ENCODE measurements around the gene TMEM233. TPM values are rescaled to one million over a fixed set of nuclear protein-coding genes. Genes with fewer than 3 reads are reported as not detected.

Gene TMEM233
- polyA plus RNA-seq, 1 of the 3 experiments (the other 2 are of a cell fraction): 2.6 TPM

GRCh38 chr12:119624966-119625365 lies 31.4 kb downstream of the TMEM233 start (continued):
- TF ChIP-seq, protein P1, sequence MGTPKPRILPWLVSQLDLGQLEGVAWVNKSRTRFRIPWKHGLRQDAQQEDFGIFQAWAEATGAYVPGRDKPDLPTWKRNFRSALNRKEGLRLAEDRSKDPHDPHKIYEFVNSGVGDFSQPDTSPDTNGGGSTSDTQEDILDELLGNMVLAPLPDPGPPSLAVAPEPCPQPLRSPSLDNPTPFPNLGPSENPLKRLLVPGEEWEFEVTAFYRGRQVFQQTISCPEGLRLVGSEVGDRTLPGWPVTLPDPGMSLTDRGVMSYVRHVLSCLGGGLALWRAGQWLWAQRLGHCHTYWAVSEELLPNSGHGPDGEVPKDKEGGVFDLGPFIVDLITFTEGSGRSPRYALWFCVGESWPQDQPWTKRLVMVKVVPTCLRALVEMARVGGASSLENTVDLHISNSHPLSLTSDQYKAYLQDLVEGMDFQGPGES (IDR thresholded peaks at IDR 0.05; ENCODE audit: low read depth, low read length): no peak
- no peak for TF ChIP-seq CTCF (IDR thresholded peaks at IDR 0.05)

DNA sequence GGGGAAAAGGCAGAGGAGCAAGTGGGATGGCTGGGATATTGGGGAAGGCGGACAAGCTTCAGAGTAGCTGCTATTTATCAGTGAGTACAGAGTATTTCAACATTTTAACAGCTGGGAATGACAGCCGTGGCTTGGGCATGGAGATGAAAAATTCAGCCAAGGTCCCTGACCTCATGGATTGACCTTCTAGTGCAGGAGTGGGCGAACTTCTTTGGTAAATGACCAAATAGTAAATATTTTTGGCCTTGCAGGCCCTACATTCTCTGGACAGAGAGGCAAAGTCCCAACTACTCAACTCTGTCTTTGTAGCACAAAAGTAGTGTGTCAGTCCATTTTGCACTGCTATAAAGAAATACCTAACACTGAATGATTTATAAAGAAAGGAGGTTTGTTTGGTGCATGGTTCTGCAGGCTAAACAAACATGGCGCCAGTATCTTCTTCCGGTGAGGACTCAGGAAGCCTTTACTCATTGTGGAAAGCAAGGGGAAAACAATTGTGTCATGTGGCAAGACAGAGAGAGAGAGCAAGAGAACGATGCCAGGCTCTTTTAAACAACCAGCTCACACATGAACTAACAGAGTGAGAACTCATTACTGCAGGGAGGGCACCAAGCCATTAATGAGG lies 33.6 kb downstream of the TMEM233 start:
- Histone ChIP-seq H3K79me2 (ENCODE audit: insufficient read depth) (no peaks in the 10 kb centered on the region), H3K4me2 (no peak overlapping the region), H3K9me3 (no peaks in the 10 kb centered on the region), H3K4me3 (ENCODE audit: low read depth in 2 of 2, low read length in 1 of 2) (no peak overlapping the region), H2AFZ (ENCODE audit: low read depth) (no peak overlapping the region), H3K4me1 (ENCODE audit: control insufficient read depth in 1 of 2, insufficient read depth in 2 of 2, low read depth in 1 of 2, low read length in 1 of 2) (peaks cover 0 to 25% of the 10 kb centered on the region in 2 experiments; a peak in 1 of 4 replicates), H4K20me1 (ENCODE audit: insufficient read depth) (no peaks in the 10 kb centered on the region), H3K27me3 (ENCODE audit: insufficient read depth) (no peaks in the 10 kb centered on the region), H3F3A (replicated peaks; ENCODE audit: insufficient read depth) (no peaks in the 10 kb centered on the region), H3K9ac (no peak overlapping the region), H3K27ac (ENCODE audit: low read depth in 2 of 2, low read length in 1 of 2) (no peak overlapping the region), H3K36me3 (replicated peaks in 1 of 2; ENCODE audit: control insufficient read depth in 1 of 2, insufficient read depth in 2 of 2, low read length in 1 of 2) (no peaks in the 10 kb centered on the region), H3K9me2 (no peaks in the 10 kb centered on the region)
- TF ChIP-seq POLR2AphosphoS5 (IDR thresholded peaks at IDR 0.05; ENCODE audit: low read depth, low read length) (no peak), PBX3 (IDR thresholded peaks at IDR 0.05) (no peak), FOXJ3 (CRISPR knock-in tag; IDR thresholded peaks at IDR 0.05) (no peak), EP300 (IDR thresholded peaks at IDR 0.05; ENCODE audit: borderline replicate concordance in 1 of 2, low read depth in 1 of 2, low read length in 1 of 2) (no peak), SIN3A (IDR thresholded peaks at IDR 0.05; ENCODE audit: borderline replicate concordance, low read depth, low read length) (no peak), MAX (IDR thresholded peaks at IDR 0.05; ENCODE audit: low read depth) (no peak), MXI1 (IDR thresholded peaks at IDR 0.05; ENCODE audit: low read depth, low read length) (no peak), YY1 (IDR thresholded peaks at IDR 0.05; ENCODE audit: low read depth) (no peak), RFX5 (IDR thresholded peaks at IDR 0.05; ENCODE audit: low read length) (no peak)
- TF ChIP-seq, protein P2, sequence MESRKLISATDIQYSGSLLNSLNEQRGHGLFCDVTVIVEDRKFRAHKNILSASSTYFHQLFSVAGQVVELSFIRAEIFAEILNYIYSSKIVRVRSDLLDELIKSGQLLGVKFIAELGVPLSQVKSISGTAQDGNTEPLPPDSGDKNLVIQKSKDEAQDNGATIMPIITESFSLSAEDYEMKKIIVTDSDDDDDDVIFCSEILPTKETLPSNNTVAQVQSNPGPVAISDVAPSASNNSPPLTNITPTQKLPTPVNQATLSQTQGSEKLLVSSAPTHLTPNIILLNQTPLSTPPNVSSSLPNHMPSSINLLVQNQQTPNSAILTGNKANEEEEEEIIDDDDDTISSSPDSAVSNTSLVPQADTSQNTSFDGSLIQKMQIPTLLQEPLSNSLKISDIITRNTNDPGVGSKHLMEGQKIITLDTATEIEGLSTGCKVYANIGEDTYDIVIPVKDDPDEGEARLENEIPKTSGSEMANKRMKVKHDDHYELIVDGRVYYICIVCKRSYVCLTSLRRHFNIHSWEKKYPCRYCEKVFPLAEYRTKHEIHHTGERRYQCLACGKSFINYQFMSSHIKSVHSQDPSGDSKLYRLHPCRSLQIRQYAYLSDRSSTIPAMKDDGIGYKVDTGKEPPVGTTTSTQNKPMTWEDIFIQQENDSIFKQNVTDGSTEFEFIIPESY (IDR thresholded peaks at IDR 0.05; ENCODE audit: borderline replicate concordance, low read depth): no peak
- TF ChIP-seq, protein P3, sequence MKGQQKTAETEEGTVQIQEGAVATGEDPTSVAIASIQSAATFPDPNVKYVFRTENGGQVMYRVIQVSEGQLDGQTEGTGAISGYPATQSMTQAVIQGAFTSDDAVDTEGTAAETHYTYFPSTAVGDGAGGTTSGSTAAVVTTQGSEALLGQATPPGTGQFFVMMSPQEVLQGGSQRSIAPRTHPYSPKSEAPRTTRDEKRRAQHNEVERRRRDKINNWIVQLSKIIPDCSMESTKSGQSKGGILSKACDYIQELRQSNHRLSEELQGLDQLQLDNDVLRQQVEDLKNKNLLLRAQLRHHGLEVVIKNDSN (IDR thresholded peaks at IDR 0.05; ENCODE audit: borderline replicate concordance, low read depth): no peak
- DNase-seq: no peak
- 62% methylated on average over 6 of the region's 6 CpGs for WGBS (ENCODE audit: low lambda C conversion rate)
- ChIA-PET CTCF (interaction anchor here (0.7 to 1.0 kb wide), 4 partner anchors 9 to 183 kb away, joined by 3 to 4 read pairs (median 3); no protein-coding TSS in a partner anchor), POLR2A (no interaction called here)
